Measurements from ENCODE around the gene HDAC1.
"Not testable (repeated sequence)": the region's sequence is repeated elsewhere in the genome, so short reads cannot be mapped to it uniquely, and the experiment has no call there.

The HDAC1 gene

DNA sequence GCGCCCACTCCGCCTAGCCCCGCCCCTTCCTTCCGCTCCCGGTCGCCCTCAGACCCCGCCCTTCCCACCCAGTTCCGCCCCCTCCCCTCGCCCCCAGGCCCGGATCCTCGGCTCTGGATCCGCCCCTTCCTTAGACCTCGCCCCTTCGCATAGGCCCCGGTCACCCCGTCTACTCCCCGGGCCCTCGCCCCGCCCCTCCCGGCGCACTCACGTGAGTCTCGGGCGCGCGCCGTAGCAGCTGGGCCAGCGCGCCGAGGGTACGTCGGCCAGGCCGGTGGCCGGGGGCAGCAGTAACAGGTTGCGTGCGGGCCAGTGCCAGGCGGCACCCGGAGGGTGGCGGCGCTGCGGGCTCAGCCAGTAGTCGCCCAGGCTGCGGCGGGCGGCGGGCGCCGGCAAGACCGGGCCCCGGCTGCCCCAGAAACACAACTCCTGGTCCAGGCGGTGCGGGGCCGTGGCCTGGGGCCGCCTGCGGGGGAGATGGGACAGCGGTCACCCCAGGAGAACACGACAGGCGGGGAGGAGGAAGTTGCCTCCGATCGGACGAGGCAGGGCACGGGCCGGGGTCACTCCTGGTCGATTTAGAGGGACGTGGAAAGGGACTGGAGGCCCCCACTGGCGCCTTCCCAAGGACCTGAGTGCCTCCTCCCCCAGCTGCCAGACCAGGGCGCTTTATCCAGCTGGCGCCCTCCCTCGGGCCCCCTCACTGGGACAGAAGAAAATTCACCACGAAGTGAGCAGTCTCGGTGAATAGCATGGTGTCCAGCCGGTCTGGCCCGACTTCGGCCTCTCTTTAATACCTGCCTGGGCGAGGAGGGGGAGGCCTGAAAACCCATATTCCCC is 59.7 kb downstream of the HDAC1 start:
- TF ChIP-seq, protein P1, sequence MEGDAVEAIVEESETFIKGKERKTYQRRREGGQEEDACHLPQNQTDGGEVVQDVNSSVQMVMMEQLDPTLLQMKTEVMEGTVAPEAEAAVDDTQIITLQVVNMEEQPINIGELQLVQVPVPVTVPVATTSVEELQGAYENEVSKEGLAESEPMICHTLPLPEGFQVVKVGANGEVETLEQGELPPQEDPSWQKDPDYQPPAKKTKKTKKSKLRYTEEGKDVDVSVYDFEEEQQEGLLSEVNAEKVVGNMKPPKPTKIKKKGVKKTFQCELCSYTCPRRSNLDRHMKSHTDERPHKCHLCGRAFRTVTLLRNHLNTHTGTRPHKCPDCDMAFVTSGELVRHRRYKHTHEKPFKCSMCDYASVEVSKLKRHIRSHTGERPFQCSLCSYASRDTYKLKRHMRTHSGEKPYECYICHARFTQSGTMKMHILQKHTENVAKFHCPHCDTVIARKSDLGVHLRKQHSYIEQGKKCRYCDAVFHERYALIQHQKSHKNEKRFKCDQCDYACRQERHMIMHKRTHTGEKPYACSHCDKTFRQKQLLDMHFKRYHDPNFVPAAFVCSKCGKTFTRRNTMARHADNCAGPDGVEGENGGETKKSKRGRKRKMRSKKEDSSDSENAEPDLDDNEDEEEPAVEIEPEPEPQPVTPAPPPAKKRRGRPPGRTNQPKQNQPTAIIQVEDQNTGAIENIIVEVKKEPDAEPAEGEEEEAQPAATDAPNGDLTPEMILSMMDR (IDR thresholded peaks at IDR 0.05; ENCODE audit: low read depth, low read length), result peak; percentile 17

DNA sequence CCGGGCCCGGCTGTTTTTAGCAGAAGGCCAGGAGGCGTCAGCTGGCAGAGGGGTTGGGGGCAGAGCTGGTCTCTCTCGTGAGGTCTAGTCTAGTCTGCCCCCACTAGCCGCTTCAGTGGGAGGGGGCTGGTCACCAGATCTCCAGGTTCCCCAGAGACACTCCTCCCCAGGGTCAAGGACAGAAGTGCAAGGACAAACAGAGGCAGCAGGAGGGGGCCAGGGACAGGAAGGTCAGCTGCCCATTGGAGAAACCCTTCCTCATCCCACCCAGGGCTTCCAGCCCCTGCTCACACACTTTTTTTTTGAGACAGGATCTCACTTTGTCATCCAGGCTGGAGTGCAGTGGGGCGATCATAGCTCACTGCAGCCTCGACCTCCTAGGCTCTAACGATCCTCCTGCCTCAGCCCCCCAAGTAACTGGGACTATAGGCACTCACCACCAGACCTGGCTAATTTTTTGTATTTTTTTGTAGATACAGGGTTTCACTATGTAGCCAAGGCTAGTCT is 60.4 kb downstream of the HDAC1 start:
- TF ChIP-seq, protein P1 (IDR thresholded peaks at IDR 0.05; ENCODE audit: low read depth, low read length), result no peak

More for the DNA sequence above, 59.7 kb downstream of the HDAC1 start:
- DNase-seq (ENCODE audit: extremely low read depth, low read depth), result peak; percentile 83

DNA sequence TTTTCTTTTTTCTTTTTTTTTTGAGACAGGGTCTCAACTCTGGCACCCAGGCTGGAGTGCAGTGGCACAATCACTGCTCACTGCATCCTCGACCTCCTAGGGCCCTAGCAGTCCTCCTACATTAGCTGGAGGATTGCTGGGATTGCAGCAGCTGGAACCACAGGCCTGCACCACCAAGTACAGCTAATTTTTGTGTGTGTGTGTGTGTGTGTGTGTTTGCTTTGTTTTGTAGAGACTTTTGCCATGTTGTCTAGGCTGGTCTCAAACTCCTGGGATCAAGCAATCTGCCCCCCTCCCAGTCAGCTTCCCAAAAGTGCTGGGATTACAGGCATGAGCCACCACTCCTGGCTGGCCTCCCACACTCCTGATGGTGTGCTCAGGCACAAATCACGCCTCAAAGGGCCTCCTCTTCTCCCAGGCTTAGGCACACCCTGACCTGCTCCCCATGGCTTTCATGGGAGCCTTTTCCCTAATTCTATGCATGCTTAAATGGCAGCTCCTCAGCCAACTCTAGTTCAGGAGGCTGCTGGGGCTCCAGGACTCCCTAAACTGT is 61.0 kb downstream of the HDAC1 start:
- TF ChIP-seq, protein P1 (IDR thresholded peaks at IDR 0.05; ENCODE audit: low read depth, low read length), result no peak
- DNase-seq (ENCODE audit: extremely low read depth, low read depth), result no peak

More for the DNA sequence above, 60.4 kb downstream of the HDAC1 start:
- DNase-seq (ENCODE audit: extremely low read depth, low read depth), result no peak

DNA sequence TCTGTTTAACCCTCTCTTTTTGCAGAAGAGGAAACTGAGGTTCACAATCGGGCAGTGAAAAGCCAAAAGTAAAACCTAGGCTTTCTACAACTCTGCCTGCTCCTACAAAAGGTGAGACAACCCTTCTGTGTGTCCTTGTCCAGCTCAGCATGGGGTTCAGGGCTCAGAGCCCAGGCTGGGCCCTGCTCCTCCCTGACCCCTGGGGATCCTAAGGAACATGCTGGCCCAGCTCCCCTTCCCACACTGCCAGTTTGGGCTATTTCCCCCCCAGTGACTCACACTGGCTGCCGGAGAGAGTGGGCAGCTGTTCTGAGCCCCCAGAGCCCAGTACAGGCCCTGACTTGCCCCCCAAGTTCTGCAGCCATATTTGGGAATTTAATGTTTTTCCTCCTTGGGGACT is 61.5 kb downstream of the HDAC1 start:
- TF ChIP-seq, protein P1 (IDR thresholded peaks at IDR 0.05; ENCODE audit: low read depth, low read length), result no peak
- DNase-seq (ENCODE audit: extremely low read depth, low read depth), result no peak

DNA sequence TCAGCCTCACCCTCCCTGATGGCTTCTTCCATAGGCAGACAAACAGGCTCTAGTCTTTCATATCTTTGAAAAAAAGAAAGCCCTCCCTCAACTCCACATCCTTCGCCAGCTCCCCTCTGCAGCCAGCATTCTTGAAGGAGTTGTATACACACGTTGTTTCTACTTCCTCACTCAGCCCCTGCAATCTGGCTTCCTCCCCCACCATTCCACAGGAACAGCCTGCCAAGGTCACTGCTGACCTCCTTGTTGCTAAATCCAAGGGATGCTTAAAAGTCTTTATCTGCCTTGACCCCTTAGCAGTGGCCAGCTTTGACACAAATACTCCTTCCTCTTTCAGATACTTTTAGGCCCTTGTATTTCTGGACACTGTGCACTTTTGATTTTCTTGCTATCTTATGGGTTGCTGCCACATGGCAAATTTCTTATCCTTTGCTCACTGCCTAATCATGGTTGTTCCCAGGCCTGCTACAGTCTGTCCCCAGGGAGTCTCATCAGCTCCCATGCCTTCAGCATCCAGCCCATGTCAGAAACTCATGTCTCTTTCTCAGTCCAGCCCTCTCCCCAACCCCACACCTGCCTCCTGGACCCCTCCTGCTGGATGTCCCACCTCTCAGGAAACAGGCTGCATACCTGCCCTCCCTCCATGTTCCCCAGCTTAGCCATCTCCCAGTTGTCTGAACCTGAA is 62.1 kb downstream of the HDAC1 start:
- no peak for DNase-seq (ENCODE audit: extremely low read depth, low read depth)
- TF ChIP-seq, protein P1 (IDR thresholded peaks at IDR 0.05; ENCODE audit: low read depth, low read length), result no peak

DNA sequence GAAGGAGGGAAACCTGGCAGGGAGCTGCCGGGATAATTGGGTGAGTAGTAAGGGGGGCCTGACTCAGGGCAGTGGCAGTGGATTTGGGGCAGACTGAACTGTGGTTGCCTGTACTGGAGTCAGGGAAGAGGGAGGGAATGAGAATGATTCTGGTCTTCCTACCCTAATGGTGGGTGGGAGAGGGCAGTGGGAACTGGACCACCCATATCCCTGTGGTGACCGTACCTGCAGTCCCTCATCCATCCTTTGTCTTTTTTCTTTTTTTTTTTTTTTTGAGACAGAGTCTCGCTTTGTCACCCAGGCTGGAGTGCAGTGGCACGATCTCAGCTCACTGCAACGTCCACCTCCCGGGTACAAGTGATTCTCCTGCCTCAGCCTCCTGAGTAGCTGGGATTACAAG is 63.9 kb downstream of the HDAC1 start:
- not testable (repeated sequence) for DNase-seq (ENCODE audit: extremely low read depth, low read depth)

DNA sequence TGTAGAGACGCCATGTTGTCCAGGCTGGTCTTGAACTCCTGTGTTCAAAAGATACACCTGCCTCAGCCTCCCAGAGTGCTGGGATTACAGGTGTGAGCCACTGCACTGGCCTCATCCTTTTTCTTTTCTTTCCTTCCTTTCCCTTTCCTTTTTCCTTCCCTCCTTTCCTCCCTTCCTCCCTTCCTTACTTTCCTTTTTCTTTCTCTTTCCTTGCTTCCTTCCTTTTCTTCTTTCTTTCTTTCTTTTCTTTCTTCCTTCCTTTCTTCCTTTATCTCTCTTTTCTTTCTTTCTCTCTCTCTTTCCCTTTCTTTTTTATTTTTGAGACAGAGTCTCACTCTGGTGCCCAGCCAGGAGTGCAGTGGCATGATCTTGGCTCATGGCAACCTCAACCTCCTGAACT is 64.6 kb downstream of the HDAC1 start:
- no peak for DNase-seq (ENCODE audit: extremely low read depth, low read depth)
- TF ChIP-seq, protein P1 (IDR thresholded peaks at IDR 0.05; ENCODE audit: low read depth, low read length), result no peak

All from AG09319 (cell line).